Peyer's patch (tissue), 4 donors: Measurements from ENCODE around the gene PTPRM.

Source experiments
- POLR2A ChIP-seq, 2 donors: fragments of 450-650 bp; IDR thresholded peaks; one replicate each; pipeline ENCODE4 v1.5.1; 2017; ENCODE audit warnings: antibody characterized with exemption in 2 of 2, mild to moderate bottlenecking in 2 of 2, moderate library complexity in 2 of 2
- TF ChIP-seq, protein P1 (sequence below), 6 experiments: fragments of 450-650 bp in 4 of 6; fragments of 200-600 bp in 2 of 6; sonication (generic) in 1 of 6; IDR thresholded peaks; one replicate each; pipeline ENCODE4 v1.5.1; 2017 to 2019; ENCODE audit warnings: antibody characterized with exemption in 6 of 6, mild to moderate bottlenecking in 3 of 6, moderate library complexity in 1 of 6

DNA sequence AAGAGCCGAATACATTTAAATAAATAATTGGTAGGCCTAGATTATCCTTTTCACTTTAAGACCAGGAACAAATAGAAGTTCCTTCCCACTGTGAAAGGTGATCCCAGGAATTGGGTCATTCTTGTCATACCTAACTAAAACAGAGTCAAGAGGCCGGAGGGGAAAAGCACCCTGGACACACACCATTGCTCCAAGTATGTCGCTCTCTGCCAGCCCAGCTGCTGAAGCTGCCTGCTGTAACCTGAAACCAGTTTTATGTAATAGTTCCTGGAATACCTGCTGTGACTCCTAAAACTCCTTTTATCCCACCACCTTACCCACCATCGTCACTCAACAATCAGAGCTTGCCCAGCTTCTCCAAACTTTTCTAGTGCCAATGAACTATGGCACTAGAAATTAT is 217.1 kb downstream of the PTPRM start:
- TF ChIP-seq, protein P1, sequence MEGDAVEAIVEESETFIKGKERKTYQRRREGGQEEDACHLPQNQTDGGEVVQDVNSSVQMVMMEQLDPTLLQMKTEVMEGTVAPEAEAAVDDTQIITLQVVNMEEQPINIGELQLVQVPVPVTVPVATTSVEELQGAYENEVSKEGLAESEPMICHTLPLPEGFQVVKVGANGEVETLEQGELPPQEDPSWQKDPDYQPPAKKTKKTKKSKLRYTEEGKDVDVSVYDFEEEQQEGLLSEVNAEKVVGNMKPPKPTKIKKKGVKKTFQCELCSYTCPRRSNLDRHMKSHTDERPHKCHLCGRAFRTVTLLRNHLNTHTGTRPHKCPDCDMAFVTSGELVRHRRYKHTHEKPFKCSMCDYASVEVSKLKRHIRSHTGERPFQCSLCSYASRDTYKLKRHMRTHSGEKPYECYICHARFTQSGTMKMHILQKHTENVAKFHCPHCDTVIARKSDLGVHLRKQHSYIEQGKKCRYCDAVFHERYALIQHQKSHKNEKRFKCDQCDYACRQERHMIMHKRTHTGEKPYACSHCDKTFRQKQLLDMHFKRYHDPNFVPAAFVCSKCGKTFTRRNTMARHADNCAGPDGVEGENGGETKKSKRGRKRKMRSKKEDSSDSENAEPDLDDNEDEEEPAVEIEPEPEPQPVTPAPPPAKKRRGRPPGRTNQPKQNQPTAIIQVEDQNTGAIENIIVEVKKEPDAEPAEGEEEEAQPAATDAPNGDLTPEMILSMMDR (IDR thresholded peaks at IDR 0.05): no peak
- TF ChIP-seq POLR2A (IDR thresholded peaks at IDR 0.05): no peak
